SU-DHL-6 (cell line): Measurements from ENCODE around the gene SUSD3.

Source experiments
- CTCF ChIP-seq: fragments of 200-600 bp; sonication (generic); IDR thresholded peaks from one replicate; pipeline ENCODE4 v1.5.1; 2017; ENCODE audit warnings: antibody characterized with exemption, mild to moderate bottlenecking, low read length, moderate library complexity; ENCODE audit not compliant: insufficient read depth, poor library complexity, severe bottlenecking
- EZH2phosphoT487 ChIP-seq: fragments of 200-600 bp; sonication (generic), shearing (Covaris generic); conservative IDR thresholded peaks from 2 replicates; pipeline ENCODE4 v1.6.1; 2018; ENCODE audit warnings: mild to moderate bottlenecking, antibody characterized with exemption, low read length, moderate library complexity, mixed read lengths

- no peak for TF ChIP-seq EZH2phosphoT487
- TF ChIP-seq CTCF: no peak
Observed at GRCh38 chr9:93094658-93095204, 36.2 kb downstream of the SUSD3 start.
